ENCODE data around the gene GALNT12.

GRCh38 chr9:98862936-98863335, 55.5 kb downstream of the GALNT12 start:
- no peak for TF ChIP-seq CTCF (conservative IDR thresholded peaks at IDR 0.05; ENCODE audit: low read depth in 2 of 2)
- no peak for TF ChIP-seq CREB1 (CRISPR knock-in tag; IDR thresholded peaks at IDR 0.05; ENCODE audit: low read depth)
- TF ChIP-seq POLR2AphosphoS5 (IDR thresholded peaks at IDR 0.05; ENCODE audit: low read depth): no peak
- no peak for TF ChIP-seq EZH2phosphoT487 (IDR thresholded peaks at IDR 0.05; ENCODE audit: unreplicated experiment)
- TF ChIP-seq EZH2 (IDR thresholded peaks at IDR 0.05; ENCODE audit: low read depth, unreplicated experiment): no peak
- TF ChIP-seq REST (IDR thresholded peaks at IDR 0.05; ENCODE audit: unreplicated experiment): no peak
- TF ChIP-seq JUNB (IDR thresholded peaks at IDR 0.05; ENCODE audit: unreplicated experiment): no peak
- no peak for TF ChIP-seq ZNF114 (CRISPR knock-in tag; IDR thresholded peaks at IDR 0.05)
- no peak for TF ChIP-seq NANOG (IDR thresholded peaks at IDR 0.05; ENCODE audit: borderline replicate concordance)
- TF ChIP-seq, protein P1, sequence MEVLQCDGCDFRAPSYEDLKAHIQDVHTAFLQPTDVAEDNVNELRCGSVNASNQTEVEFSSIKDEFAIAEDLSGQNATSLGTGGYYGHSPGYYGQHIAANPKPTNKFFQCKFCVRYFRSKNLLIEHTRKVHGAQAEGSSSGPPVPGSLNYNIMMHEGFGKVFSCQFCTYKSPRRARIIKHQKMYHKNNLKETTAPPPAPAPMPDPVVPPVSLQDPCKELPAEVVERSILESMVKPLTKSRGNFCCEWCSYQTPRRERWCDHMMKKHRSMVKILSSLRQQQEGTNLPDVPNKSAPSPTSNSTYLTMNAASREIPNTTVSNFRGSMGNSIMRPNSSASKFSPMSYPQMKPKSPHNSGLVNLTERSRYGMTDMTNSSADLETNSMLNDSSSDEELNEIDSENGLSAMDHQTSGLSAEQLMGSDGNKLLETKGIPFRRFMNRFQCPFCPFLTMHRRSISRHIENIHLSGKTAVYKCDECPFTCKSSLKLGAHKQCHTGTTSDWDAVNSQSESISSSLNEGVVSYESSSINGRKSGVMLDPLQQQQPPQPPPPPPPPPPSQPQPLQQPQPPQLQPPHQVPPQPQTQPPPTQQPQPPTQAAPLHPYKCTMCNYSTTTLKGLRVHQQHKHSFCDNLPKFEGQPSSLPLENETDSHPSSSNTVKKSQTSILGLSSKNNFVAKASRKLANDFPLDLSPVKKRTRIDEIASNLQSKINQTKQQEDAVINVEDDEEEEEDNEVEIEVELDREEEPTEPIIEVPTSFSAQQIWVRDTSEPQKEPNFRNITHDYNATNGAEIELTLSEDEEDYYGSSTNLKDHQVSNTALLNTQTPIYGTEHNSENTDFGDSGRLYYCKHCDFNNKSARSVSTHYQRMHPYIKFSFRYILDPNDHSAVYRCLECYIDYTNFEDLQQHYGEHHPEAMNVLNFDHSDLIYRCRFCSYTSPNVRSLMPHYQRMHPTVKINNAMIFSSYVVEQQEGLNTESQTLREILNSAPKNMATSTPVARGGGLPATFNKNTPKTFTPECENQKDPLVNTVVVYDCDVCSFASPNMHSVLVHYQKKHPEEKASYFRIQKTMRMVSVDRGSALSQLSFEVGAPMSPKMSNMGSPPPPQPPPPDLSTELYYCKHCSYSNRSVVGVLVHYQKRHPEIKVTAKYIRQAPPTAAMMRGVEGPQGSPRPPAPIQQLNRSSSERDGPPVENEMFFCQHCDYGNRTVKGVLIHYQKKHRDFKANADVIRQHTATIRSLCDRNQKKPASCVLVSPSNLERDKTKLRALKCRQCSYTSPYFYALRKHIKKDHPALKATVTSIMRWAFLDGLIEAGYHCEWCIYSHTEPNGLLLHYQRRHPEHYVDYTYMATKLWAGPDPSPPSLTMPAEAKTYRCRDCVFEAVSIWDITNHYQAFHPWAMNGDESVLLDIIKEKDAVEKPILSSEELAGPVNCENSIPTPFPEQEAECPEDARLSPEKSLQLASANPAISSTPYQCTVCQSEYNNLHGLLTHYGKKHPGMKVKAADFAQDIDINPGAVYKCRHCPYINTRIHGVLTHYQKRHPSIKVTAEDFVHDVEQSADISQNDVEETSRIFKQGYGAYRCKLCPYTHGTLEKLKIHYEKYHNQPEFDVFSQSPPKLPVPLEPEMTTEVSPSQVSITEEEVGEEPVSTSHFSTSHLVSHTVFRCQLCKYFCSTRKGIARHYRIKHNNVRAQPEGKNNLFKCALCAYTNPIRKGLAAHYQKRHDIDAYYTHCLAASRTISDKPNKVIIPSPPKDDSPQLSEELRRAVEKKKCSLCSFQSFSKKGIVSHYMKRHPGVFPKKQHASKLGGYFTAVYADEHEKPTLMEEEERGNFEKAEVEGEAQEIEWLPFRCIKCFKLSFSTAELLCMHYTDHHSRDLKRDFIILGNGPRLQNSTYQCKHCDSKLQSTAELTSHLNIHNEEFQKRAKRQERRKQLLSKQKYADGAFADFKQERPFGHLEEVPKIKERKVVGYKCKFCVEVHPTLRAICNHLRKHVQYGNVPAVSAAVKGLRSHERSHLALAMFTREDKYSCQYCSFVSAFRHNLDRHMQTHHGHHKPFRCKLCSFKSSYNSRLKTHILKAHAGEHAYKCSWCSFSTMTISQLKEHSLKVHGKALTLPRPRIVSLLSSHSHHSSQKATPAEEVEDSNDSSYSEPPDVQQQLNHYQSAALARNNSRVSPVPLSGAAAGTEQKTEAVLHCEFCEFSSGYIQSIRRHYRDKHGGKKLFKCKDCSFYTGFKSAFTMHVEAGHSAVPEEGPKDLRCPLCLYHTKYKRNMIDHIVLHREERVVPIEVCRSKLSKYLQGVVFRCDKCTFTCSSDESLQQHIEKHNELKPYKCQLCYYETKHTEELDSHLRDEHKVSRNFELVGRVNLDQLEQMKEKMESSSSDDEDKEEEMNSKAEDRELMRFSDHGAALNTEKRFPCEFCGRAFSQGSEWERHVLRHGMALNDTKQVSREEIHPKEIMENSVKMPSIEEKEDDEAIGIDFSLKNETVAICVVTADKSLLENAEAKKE (CRISPR knock-in tag; IDR thresholded peaks at IDR 0.05): no peak
